Large intestine (tissue), 3 donors: Measurements from ENCODE around the gene PTPRK. TPM values are rescaled to one million over a fixed set of nuclear protein-coding genes. Genes with fewer than 3 reads are reported as not detected.
A peak's percentile ranks its signal among the peaks of the same experiment; 100 is the strongest.

Source experiments
- DNase-seq, 2 donors: peaks; one replicate each; pipeline versions ENCODE4 v3.0.0 to v3.0.0-alpha.2; 2013
- H3K27ac ChIP-seq: one replicate; pipeline ENCODE4 v1.5.1; 2013; ENCODE audit warnings: low read length
- H3K27me3 ChIP-seq: 2 replicates; pipeline ENCODE4 v1.6.1; 2013; ENCODE audit warnings: low read length; ENCODE audit not compliant: control insufficient read depth, insufficient read depth
- H3K36me3 ChIP-seq: 2 replicates; pipeline ENCODE4 v1.6.1; 2013; ENCODE audit warnings: low read length; ENCODE audit not compliant: control insufficient read depth, insufficient read depth
- H3K4me1 ChIP-seq: one replicate; pipeline ENCODE4 v1.6.1; 2013; ENCODE audit warnings: low read length; ENCODE audit not compliant: control insufficient read depth, insufficient read depth
- H3K4me3 ChIP-seq: one replicate; pipeline ENCODE4 v1.5.1; 2013; ENCODE audit warnings: low read length
- H3K9me3 ChIP-seq: one replicate; pipeline ENCODE4 v1.6.1; 2013; ENCODE audit warnings: mild to moderate bottlenecking, low read depth, low read length, moderate library complexity; ENCODE audit not compliant: control insufficient read depth
- WGBS: methylation state at CpG from one replicate; pipeline ENCODE4 v1.1.5; 2013; ENCODE audit warnings: low lambda C conversion rate; ENCODE audit not compliant: insufficient coverage; 5-methylcytosine and 5-hydroxymethylcytosine counted together
- polyA plus RNA-seq: library from polyadenylated mRNA; unstranded; fragments of 120-200 nt; gene quantifications from one replicate; pipeline ENCODE4 v1.2.1, GENCODE V29; 2013

PTPRK gene
- polyA plus RNA-seq, 1 donor = 65.4 TPM

DNA sequence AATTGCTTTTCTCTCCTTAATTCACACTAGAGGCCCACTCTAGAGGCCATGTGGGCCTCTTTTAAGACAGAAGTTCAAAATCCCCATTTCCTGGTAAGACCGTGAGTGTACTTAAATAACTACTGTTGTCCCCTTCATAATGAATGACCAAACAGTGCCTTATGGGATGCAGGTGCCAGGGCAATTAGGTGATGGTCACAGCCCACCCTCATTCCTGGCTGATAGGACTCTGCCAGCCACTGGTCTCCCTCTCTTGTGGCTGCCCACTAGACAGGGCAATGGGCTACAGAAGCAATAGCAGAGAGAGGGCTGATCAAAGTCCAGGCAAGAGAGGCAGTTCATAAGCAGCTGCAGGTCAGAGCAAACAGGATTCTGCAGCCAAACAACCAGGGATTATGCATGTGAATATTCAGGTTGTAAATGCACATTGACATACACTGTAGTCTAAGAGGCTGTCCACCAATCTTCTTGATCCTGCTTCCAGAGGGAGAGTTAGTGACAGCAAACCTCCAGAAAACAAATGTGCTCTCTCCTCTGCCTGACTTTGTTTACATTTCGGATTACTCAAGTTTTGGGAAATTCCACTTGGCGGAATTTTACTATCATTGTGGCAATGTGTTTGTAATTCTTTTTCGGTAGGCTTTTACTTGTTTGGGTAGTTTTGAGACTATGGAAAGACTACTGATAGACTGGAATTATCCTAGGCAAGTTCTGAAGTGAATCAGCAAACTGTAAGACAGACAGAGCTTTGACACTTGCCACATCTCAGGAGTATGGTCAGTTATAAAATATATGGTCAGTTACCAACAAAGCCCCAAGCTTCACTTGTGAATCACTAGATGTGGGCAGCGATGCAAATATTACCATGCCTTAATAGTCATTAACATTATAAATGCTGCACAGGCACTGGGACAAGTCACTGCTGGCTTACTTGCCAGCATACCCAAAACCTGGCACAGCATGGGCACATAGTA, 12.8 kb downstream of the PTPRK start:
- WGBS = no CpG with 5 or more reads among the region's 5 CpGs
- no peaks in the 10 kb centered on the region for H3K9me3 ChIP-seq
- no peaks in the 10 kb centered on the region for H3K27me3 ChIP-seq
- DNase-seq = peak; percentile 77 to 90
- H3K27ac ChIP-seq = peak overlapping the region; percentile 71
- no peak overlapping the region for H3K4me3 ChIP-seq
- no peaks in the 10 kb centered on the region for H3K36me3 ChIP-seq
- H3K4me1 ChIP-seq = peaks cover 66% of the 10 kb centered on the region

DNA sequence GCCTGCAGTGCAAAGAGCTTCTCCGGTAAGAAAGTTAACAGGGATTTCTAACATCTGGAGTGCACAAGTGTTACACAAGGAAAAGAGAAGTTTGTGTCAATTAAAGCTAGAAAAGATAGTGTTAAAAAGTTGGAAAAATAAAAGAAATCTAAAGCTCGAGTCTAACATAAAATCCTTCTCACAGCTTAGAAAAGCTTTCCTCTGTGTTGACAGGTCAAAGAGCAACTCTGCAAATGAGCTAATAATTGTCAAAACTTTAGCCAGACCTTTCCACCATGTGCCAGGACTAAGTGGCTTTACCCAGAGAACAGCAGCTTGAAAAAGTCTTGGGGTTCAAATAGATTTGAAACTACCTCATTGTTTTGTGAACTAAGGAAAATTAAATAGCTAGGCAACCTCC, 14.8 kb downstream of the PTPRK start:
- Histone ChIP-seq H3K27ac (peak overlapping the region; percentile 71), H3K36me3 (no peaks in the 10 kb centered on the region), H3K9me3 (no peaks in the 10 kb centered on the region), H3K4me1 (peaks cover 64% of the 10 kb centered on the region), H3K27me3 (no peaks in the 10 kb centered on the region), H3K4me3 (no peak overlapping the region)
- DNase-seq = peak in 1 of 2 donors; percentile 75
- 17% methylated on average over 2 of the region's 2 CpGs for WGBS

DNA sequence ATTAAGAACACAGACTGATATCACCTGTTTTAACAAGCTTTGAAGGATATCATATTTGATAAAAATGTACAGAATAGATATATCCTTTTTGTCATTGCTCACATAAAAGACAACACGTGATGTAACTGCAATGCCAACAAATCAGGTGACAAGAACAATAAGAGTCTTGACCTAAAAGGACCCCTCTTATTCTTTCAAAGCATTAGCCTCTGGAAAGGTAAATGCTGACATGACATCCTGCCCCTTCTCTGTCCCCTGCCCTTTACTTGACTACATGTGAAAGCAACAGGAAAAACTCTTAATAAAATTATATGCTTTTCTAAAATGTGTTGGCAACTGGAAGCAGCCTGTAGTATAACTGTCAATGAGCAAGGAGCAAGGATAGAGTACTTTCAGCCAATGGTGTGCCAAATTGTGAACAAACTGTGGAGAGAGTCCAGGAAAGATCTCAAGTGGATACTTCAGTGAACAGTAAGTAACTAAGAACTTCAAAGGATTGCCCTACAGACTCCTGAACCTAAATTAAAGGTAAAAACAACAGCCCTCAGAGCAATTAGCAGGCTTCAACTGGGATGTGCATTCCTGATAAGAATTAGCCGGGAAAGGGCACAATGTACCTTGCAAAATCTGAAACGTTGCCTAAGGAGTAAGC, 16.3 kb downstream of the PTPRK start:
- Histone ChIP-seq H3K4me1 (peaks cover 62% of the 10 kb centered on the region), H3K36me3 (no peaks in the 10 kb centered on the region), H3K4me3 (no peak overlapping the region), H3K27me3 (no peaks in the 10 kb centered on the region), H3K9me3 (no peaks in the 10 kb centered on the region), H3K27ac (peak overlapping the region; percentile 71)
- WGBS = no CpG with 5 or more reads among the region's 3 CpGs
- DNase-seq = no peak

DNA sequence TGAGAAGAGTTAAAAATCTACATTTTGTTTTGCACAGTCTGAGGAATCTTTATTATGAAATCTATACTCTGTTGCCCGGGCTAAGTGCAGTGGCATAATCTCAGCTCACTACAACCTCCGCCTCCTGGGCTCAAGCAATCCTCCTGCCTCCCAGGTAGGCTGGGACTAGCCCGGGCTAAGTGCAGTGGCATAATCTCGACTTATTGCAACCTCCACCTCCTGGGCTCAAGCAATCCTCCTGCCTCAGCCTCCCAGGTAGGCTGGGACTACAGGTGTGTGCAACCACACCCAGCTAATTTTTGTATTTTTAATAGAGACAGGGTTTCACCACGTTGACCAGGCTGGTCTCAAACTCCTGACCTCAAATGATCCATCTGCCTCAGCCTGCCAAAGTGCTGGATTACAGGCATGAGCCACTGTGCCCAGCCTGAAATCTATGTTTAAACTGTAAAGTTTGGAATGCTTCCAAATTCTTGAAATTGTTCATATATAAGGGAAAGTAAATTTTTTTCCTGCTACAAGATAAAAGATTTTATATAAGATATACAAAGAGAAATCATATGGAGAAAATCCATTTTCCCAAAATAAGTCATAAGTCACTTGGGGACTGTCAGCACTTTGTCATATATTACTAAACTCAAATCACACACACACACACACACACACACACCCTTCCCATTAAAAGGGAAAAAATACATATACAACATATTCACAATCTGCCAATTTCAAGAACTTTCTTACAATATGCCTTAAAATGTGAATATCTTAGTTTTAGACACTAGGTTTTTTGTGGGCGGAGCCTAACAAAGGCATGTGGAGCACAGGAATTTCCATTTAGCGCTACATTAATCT, 19.4 kb downstream of the PTPRK start:
- Histone ChIP-seq H3K36me3 (no peaks in the 10 kb centered on the region), H3K9me3 (no peaks in the 10 kb centered on the region), H3K4me3 (no peak overlapping the region), H3K4me1 (peaks cover 49% of the 10 kb centered on the region), H3K27me3 (no peaks in the 10 kb centered on the region), H3K27ac (peak overlapping the region; percentile 94)
- 100% methylated on average over 2 of the region's 7 CpGs for WGBS
- no peak for DNase-seq

DNA sequence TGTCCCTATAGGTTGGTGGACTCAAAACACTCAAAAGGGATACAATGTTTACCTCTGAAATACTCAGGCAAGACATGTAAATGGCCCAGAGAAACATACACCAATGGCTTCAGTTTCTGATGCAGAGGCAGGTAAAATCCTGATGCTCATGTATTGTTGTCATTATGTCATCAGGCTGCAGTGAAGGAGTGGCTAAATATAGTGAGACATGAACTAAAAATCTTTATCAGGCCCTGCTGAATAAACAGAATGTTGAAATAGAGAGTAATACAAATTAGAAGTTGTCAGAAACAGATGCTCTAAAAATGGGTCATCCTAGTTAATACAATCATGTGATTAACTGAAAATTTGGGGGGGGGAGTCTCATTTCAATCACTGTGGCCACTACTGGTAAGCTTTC, 20.4 kb downstream of the PTPRK start:
- Histone ChIP-seq H3K4me3 (no peak overlapping the region), H3K9me3 (no peaks in the 10 kb centered on the region), H3K36me3 (no peaks in the 10 kb centered on the region), H3K27ac (peak overlapping the region; percentile 94), H3K27me3 (no peaks in the 10 kb centered on the region), H3K4me1 (peaks cover 54% of the 10 kb centered on the region)
- peak in 1 of 2 donors; percentile 65 for DNase-seq

DNA sequence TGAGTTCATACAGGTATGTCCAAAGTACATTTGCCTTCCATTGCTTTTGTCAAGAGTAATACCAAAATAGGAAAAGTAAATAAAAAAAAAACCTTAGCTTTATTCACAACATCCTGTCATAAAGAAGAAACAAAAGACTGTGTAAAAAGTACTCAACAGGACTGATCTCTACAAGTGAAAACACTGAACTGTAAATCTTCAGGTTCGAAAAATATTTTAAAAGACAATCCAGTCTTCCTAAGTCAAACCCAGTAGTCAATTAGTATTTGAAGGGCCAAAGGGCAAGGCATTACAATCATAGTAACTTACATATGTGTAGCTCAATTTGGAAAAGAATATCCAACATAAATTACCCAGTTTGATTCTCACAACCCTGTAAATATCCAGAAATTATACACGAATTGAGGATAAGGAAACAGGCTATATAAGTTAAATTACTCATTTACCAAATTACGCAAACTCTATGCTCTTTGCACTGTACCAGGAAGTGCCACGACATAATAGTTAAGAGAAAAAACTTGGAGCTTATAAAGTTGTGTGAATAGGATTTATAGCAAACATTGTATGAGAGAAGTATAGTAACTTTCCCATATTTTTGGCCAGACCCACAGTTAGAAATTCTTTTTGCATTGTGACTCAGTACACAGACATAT, 21.2 kb downstream of the PTPRK start:
- Histone ChIP-seq H3K27me3 (no peaks in the 10 kb centered on the region), H3K4me3 (no peak overlapping the region), H3K9me3 (no peaks in the 10 kb centered on the region), H3K4me1 (peaks cover 56% of the 10 kb centered on the region), H3K36me3 (no peaks in the 10 kb centered on the region), H3K27ac (peak overlapping the region; percentile 94)
- DNase-seq = peak; percentile 65 to 88
- WGBS = 10% methylated on average over 2 of the region's 4 CpGs

DNA sequence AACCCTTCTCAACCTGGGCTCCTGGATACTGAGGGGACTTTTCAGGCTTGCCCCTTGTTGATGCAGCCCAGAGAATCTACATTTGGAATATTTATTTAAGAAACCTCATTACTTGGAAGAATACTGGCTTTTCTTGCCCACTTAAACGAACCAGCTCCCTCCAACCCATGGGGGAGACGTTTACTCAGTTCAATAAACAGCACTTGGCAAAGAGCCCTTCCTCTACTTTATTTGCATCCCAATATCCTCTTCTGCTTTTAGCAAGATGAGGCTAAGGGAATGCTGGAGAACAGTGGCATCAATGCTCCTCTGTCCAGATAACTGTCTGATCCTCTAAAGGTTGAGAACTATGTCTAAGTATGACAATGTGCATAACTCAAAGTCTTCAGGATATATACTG, 22.2 kb downstream of the PTPRK start:
- 60% methylated on average over 1 of the region's 2 CpGs for WGBS
- H3K4me1 ChIP-seq = peaks cover 53% of the 10 kb centered on the region
- no peak overlapping the region for H3K4me3 ChIP-seq
- no peaks in the 10 kb centered on the region for H3K9me3 ChIP-seq
- no peaks in the 10 kb centered on the region for H3K27me3 ChIP-seq
- DNase-seq = no peak
- H3K27ac ChIP-seq = peak overlapping the region; percentile 94
- no peaks in the 10 kb centered on the region for H3K36me3 ChIP-seq

DNA sequence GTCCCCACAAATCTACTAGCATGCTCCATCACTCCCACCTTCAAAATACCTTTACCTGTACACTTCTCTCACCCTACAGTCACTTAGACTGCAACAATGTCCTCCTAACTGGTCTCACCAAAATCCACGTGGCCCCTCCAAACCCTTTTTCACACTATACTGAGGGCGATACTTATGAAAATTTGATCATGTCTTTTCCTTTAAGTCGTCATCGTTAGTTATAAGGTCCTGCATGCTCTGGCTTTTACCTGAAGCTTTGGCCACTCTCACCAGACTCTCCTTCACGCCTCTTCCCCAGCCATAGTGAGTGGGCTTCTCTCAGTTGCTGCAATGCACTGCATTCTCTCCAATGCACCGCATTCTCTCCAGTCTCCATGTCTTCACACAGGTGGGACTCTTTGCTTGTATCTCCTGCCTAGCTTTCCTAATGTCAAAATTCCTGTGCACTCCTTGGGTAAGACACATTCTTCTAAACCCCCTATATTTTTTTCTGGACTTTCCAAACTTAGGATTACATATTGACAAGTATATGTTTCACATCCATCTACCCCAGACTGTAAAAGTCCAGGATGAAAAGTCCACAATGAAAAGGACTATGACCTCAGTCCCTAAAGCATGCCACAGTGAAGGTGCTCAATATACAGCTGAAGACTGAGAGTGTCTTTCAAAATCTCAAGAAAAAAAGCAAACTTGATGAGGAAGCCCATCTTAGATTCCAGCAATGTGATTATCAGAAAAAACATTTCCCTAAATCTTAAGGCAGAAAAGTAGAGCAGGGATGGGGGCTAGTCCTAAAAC, 24.7 kb downstream of the PTPRK start:
- no peak overlapping the region for H3K4me3 ChIP-seq
- peak overlapping the region; percentile 31 for H3K27ac ChIP-seq
- peak in 1 of 2 donors; percentile 67 for DNase-seq
- H3K36me3 ChIP-seq = no peaks in the 10 kb centered on the region
- 97% methylated on average over 6 of the region's 6 CpGs for WGBS
- H3K27me3 ChIP-seq = no peaks in the 10 kb centered on the region
- no peaks in the 10 kb centered on the region for H3K9me3 ChIP-seq
- H3K4me1 ChIP-seq = peaks cover 53% of the 10 kb centered on the region

DNA sequence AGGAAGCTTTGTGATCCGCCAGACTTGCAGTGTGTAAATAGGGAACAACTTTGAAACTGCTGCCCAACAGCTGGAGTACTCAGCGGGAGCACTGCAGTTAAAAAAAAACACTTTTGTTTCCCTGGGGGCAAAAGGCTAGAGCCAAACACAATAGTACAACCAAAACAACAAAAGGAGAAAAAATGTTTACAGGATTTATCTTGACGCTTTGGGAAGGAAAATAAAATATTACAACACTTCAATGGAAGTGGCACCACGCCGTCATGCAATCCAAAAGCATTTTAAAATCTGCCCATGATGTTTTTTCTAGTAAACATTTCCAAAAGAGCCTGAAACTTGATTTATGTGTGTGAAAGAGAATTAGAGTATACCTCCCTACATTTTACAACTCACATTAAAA, 26.0 kb downstream of the PTPRK start:
- Histone ChIP-seq H3K9me3 (no peaks in the 10 kb centered on the region), H3K36me3 (peaks cover 5% of the 10 kb centered on the region), H3K27ac (no peak overlapping the region), H3K4me1 (peaks cover 47% of the 10 kb centered on the region), H3K27me3 (no peaks in the 10 kb centered on the region), H3K4me3 (no peak overlapping the region)
- DNase-seq = no peak
- WGBS = 50% methylated on average over 2 of the region's 5 CpGs
